Upper lobe of right lung (tissue), 1 donor: ENCODE results near the gene ADAMTS14. TPM values are rescaled to one million over a fixed set of nuclear protein-coding genes. Genes with fewer than 3 reads are reported as not detected.

Experiments used
- ATAC-seq: fragments of 200-7000 bp; cut with Tn5 transposase; one replicate; pipeline ENCODE4 v1.9.1; 2020; ENCODE audit warnings: mild to moderate bottlenecking, moderate library complexity
- DNase-seq: peaks from one replicate; pipeline ENCODE4 v3.0.0-alpha.2; 2020
- H3K27ac ChIP-seq: fragments of 200-600 bp; one replicate; pipeline ENCODE4 v1.8.0; 2022
- H3K27me3 ChIP-seq: fragments of 200-600 bp; one replicate; pipeline ENCODE4 v1.8.0; 2022; ENCODE audit warnings: mild to moderate bottlenecking
- H3K36me3 ChIP-seq: fragments of 200-600 bp; one replicate; pipeline ENCODE4 v1.8.0; 2022
- H3K4me1 ChIP-seq: fragments of 200-600 bp; one replicate; pipeline ENCODE4 v1.8.0; 2022
- H3K4me3 ChIP-seq: fragments of 200-600 bp; one replicate; pipeline ENCODE4 v1.8.0; 2022; ENCODE audit warnings: mild to moderate bottlenecking
- H3K9me3 ChIP-seq: fragments of 200-600 bp; one replicate; pipeline ENCODE4 v1.8.0; 2022
- CTCF ChIP-seq: fragments of 200-600 bp; IDR thresholded peaks from one replicate; pipeline ENCODE4 v1.8.0; 2022; ENCODE audit warnings: antibody characterized with exemption
- intact Hi-C: fragments of 100-400 bp; cut with DNase I; formaldehyde crosslinking; loops from one replicate; pipeline ENCODE4 v1.11.0; 2022
- total RNA-seq: library from RNA; stranded (reverse); fragmentation: NEBNext Ultra II Directional; extraction: Animal tissue kit (Norgen Biotek cat#: 25700); gene quantifications from one replicate; pipeline ENCODE4 v1.2.1, GENCODE V29; 2021
- donor health status: DM: no; HTN: yes; CAD: no; lungs with severe emphysema.

The ADAMTS14 gene
- total RNA-seq, 1 donor from 2014 or later, result 0.55 TPM

DNA sequence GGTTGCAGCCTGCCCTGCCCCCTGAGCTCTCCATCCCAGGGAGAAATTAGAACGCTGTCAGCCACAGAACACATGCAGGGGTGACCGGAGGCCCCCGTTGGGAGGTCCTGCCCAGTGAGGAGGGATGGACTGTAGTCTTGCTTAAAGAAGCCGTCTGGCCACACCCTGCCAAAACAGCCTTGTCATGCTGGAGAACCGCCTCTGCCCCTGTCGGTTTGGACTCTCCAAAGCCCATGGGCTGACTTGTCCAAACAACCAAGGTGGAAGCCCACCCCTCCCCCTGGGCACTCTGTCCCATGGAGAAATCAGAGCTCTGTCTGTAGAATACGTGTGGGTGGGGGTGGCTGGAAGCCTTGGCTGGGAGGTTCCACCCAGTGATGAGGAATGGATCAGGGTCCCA is 125.5 kb downstream of the ADAMTS14 start:
- Histone ChIP-seq H3K27ac (no peak overlapping the region), H3K4me3 (no peak overlapping the region), H3K27me3 (peaks cover 4% of the 10 kb centered on the region), H3K36me3 (no peaks in the 10 kb centered on the region), H3K9me3 (no peaks in the 10 kb centered on the region), H3K4me1 (no peaks in the 10 kb centered on the region)
- intact Hi-C loops, result no loop called here
- ATAC-seq (no peak), DNase-seq (no peak)
- TF ChIP-seq CTCF, result no peak

GRCh38 chr10:70799124-70799523 is 126.8 kb downstream of the ADAMTS14 start:
- Histone ChIP-seq H3K27me3 (peaks cover 4% of the 10 kb centered on the region), H3K4me1 (no peaks in the 10 kb centered on the region), H3K36me3 (no peaks in the 10 kb centered on the region), H3K4me3 (no peak overlapping the region), H3K27ac (no peak overlapping the region), H3K9me3 (no peaks in the 10 kb centered on the region)
- intact Hi-C loops, result no loop called here
- no peak for TF ChIP-seq CTCF
- ATAC-seq (no peak), DNase-seq (no peak)

DNA sequence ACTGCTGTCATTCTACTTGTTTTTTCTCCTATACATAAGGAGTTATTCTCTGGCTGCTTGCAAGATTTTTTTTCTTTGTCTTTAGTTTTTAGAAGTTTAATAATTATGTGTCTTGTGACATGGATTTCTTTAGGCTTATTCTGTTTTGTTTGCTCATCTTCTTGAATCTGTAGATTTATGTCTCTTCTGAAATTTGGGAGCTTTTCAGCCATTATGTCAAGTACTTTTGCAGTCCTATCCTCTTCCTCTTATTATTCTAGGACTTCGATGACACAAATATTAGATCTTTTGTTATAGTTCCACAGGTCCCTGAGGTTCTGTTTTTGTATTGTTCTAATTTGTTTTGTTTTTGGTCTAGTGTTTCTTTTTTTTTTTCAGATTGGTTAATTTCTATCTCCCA is 129.5 kb downstream of the ADAMTS14 start:
- Histone ChIP-seq H3K36me3 (no peaks in the 10 kb centered on the region), H3K27me3 (peaks cover 4% of the 10 kb centered on the region), H3K27ac (no peak overlapping the region), H3K4me1 (no peaks in the 10 kb centered on the region), H3K9me3 (no peaks in the 10 kb centered on the region), H3K4me3 (no peak overlapping the region)
- no peak for DNase-seq
- intact Hi-C loops, result no loop called here
- no peak for ATAC-seq
- TF ChIP-seq CTCF, result no peak

- H3K27me3 ChIP-seq, result no peaks in the 10 kb centered on the region
- H3K27ac ChIP-seq, result no peak overlapping the region
- no peaks in the 10 kb centered on the region for H3K4me1 ChIP-seq
- no peak for TF ChIP-seq CTCF
- H3K9me3 ChIP-seq, result no peaks in the 10 kb centered on the region
- ATAC-seq (peak; percentile 25), DNase-seq (no peak)
- no peaks in the 10 kb centered on the region for H3K36me3 ChIP-seq
- H3K4me3 ChIP-seq, result no peak overlapping the region
- intact Hi-C loops, result no loop called here
Observed at GRCh38 chr10:70803775-70804420, 131.6 kb downstream of the ADAMTS14 start.

- ATAC-seq (no peak), DNase-seq (no peak)
- TF ChIP-seq CTCF, result no peak
- Histone ChIP-seq H3K4me1 (no peaks in the 10 kb centered on the region), H3K36me3 (no peaks in the 10 kb centered on the region), H3K9me3 (no peaks in the 10 kb centered on the region), H3K27ac (no peak overlapping the region), H3K27me3 (no peaks in the 10 kb centered on the region), H3K4me3 (no peak overlapping the region)
- intact Hi-C loops, result no loop called here
Observed at GRCh38 chr10:70804421-70804808, 132.1 kb downstream of the ADAMTS14 start.
